GM23248 (cell line): ENCODE results near the gene KEAP1.

Experiments used
- EZH2 ChIP-seq: fragments of 200-600 bp; sonication (generic); IDR thresholded peaks from 2 replicates; pipeline ENCODE4 v1.6.1; 2018; ENCODE audit warnings: antibody characterized with exemption, mild to moderate bottlenecking; ENCODE audit not compliant: insufficient read depth, poor library complexity, severe bottlenecking
- EZH2phosphoT487 ChIP-seq: fragments of 200-600 bp; sonication (generic); IDR thresholded peaks from 2 replicates; pipeline ENCODE4 v1.6.1; 2018; ENCODE audit warnings: antibody characterized with exemption, moderate library complexity, mild to moderate bottlenecking, low read depth; ENCODE audit not compliant: insufficient read depth

GRCh38 chr19:10517361-10517759 is 14.2 kb upstream of the KEAP1 start, which contains the start of gene S1PR5:
- TF ChIP-seq EZH2 (no peak), EZH2phosphoT487 (no peak)
